DMS153 treated with DMSO at 0.1 percent for 48 hours (cell line): ENCODE data around the gene ZNF367.
"Not testable (repeated sequence)": the region's sequence is repeated elsewhere in the genome, so short reads cannot be mapped to it uniquely, and the experiment has no call there.

Experiments used
- DNase-seq: peaks from one replicate; lab custom pipeline; 2025; ENCODE audit not compliant: unreplicated experiment; lab: John Stamatoyannopoulos, UW

ZNF367 gene

DNA sequence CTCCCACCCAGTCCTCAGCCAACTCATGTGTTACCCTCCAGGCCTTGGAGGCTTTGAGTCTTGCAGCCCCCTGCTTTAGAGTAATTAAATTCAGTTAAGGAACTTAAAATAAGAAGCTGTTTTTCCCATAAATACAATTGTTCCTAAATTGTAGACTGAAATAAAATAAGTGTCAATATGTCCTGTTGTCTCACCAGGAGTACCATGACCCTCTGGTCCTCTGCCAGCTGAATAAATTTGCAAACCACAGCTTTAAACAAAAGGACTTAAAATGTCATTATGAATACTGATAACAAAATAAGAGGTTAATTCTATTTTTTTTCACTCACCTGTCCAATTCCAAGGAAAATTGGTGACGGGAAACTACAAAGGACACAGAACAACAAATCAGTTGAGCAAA, 50.2 kb downstream of the ZNF367 start:
- no peak for DNase-seq

DNA sequence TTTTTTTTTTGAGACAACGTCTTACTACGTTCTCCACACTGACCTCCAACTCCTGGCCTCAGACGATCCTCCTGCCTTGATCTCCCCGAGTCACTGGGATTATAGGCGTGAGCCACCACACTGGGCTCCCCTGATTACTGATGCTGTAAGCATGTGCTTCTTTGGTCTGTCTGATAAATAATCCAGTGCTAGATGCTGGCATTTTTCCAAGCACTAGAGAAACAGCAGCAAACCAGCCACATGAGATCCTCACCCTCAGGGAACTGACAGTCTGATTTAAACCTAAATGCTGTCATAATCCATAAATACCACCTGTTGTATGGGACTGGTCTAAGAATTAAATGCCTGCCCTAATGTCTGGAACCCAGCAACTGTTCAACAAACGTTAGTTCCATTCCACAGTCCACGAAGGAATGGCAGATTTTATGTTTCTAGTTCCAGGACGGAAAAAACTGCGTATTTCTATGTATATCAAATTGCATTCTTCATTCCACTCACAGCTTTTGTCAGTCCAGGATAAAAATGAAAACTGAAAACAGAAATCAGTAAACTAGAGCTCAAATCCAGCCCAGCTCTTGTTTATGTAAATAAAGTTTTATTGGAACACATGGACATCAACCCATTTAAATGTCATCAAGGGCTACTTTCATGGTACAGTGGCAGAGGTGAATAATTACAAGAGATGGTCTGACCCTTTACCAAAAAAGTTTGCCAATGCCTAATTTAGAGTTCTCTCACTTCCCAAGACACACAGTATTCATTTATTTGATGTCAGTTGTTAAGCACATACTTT, 54.8 kb downstream of the ZNF367 start:
- no peak for DNase-seq

DNA sequence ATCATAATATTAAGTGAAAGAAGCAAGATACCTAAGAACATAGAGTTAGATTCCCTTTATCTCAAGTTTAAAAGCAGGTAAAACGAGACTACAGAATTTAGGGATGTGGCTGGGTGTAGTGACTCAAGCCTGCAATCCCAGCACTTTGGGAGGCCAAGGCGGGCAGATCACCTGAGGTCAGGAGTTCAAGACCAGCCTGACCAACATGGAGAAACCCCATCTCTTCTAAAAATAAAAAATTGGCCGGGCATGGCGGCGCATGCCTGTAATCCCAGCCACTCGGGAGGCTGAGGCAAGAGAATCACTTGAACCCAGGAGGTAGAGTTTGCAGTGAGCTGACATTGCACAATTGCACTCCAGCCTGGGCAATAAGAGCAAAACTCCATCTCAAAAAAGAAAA, 56.1 kb downstream of the ZNF367 start:
- not testable (repeated sequence) for DNase-seq

DNA sequence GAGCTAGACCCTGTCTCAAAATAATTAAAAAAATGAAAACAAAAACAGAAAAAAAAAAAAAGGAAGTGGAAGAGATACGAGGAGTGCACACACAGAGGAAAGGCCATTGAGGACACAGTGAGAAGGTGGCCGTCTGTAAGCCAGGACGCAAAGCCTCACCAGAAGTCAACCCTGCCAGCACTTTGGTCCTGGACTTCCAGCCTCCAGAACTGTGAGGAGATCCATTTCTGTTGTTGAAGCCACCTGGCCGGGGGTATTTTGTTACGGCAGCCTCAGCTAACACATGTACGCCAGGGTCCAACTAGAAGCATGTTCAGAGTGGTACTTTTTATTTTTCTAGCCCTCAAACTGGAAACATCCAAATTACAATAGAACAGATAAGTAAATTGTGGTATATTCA, 56.5 kb downstream of the ZNF367 start:
- DNase-seq, result no peak

DNA sequence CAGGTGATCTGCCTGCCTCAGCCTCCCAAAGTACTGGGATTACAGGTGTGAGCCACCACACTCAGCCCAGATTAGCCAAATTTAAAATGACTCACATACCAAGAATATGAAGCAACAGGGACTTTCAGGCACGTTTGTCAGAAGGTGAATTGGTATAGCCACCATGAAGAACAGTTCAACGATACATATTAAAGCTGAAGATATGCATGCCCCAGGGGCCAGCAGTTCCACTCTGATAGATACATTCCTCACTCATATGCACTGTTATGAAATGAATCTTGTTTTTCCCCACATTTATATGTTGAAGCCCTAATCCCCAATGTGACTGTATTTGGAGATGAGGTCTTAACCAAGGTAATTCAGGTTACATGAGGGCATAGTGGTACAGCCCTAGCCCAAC, 57.2 kb downstream of the ZNF367 start:
- DNase-seq, result no peak

DNA sequence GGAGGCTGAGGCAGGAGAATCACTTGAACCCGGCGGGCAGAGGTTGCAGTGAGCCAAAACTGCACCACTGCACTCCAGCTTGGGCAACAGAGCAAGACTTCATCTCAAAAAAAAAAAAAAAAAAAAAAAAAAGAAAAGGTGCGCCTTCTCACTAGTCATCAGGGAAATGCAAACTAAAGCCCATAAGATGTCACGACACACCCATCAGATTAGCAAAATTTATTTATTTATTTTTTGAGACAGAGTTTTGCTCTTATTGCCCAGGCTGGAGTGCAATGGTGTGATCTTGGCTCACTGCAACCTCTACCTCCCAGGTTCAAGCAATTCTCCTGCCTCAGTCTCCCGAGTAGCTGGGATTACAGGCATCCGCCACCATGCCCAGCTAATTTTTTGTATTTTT, 57.6 kb downstream of the ZNF367 start:
- not testable (repeated sequence) for DNase-seq

DNA sequence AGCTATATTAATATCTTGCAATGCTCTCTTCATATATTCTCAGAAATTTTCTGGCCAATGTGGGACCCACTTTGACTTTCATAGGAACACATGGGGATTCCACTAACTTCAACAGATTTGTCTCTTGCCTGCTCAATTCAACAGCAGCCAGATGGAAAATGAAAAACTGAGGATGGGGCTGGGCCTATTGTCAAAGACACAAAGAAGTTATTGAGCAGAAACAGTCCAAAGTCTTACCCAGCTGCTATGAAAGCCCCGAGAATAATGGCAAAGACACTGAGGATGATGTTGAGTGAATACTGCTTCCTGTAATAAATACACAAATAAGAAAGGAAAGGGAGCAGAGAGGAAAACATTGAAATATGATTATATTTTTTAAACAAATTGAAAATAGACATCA, 67.3 kb downstream of the ZNF367 start:
- DNase-seq, result no peak

DNA sequence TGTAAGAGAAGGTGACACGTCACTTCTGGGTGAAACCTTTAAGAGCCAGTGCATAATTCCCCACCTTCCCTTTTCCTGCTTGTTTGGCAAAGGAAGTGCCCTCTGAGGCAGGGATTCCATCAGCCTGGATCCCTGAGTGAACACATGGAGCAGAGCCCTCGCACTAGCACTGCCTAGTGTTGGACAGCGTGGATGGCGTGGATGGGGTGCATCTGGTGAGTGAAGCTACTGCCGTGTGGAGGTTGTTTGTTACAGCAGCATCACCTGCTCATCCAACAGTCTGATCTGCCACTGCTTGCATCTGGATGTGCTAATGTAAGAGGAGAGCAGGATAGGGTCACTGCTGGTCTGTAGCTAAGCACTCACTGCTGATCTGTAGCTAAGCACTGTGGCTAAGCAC, 69.9 kb downstream of the ZNF367 start:
- no peak for DNase-seq

DNA sequence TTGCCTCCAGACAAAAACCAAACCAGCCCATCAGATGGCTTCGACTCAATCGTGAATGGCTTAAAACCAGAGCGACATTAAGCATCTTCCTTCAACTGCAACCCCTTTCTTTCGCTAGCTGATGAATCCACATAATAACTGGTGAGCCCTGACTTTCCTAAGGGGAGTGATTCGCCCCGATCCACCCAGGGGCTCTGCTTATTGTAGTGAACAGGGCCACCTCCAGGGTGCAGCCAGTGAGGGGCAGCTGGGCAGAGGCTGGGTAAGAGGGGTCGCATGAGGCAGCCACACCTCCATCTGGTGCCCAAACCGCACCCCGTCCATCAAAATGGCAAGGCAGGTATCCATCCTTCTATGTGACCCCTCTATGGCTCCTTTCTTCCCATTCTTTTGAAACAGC, 72.6 kb downstream of the ZNF367 start:
- DNase-seq, result no peak

DNA sequence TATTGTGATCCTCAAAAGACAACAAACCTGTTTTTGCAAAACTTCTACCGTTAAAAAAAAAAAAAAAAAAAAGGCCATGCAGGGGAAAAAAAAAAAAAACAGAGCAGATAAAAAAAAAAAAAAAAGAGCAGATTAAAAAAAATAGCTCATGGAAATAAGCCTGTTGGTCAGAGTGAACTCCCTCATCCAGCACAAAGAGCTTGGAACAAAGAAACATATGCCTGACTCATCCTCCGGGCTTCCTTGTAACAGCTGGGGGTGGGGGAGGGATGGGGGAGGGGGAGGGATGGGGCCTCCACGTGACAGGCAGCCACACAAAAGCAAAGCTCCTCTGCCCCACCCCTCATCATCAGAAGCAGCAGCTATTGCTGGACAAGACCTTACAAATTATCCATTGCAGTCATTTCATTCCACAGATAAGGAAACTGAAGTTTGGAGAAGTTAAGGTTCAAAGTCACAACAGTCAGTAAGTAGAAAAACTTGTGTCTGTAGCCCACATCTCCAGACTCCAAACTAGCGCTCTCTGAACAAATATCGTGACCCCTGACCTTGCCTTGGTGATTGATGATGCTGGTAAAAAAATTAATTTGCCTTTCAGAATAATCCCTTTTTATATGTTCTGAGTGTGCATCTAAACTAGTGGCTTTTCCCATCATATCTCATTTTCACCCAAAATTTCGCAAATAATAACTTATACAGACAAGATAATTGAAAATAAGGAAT, 73.6 kb downstream of the ZNF367 start:
- peak; percentile 19 for DNase-seq

DNA sequence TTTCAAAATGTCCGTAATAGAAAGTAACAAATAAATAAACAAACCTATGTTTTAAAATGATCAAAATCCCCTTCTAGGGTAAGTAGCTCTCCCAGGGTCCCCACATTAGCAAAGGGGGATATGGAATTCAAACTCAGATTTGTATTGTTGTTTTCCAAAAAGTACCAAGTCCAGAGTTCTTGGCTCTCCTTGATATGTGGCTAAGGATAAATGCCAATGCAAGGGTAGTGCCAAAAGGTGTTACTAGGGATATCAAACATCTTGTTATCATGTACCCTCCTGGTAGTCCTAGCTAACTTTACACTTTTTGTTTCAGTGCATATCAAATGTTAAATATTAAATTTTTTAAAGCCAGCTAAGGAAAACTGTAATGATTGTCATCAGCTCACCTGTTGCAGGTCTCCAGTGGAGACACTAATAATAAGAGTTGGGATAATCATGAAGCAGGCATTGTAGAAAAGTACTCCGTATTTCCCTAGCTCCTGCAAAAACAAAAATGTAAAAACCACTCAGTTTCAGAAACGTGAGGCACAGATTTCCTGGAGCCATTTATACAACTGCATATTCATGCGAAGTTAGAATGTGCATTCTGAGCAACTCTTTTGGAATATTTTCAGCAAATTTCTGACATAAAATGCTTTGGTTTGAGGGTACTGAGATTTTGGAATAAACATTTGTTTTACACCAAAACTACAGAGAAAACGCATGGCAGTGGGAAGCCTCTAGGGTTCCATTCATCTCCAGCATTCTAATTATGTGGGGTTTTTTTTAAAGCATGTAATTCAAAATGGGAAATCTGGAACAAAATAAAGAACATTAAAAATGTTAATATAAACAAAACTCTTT, 74.4 kb downstream of the ZNF367 start:
- DNase-seq, result no peak

DNA sequence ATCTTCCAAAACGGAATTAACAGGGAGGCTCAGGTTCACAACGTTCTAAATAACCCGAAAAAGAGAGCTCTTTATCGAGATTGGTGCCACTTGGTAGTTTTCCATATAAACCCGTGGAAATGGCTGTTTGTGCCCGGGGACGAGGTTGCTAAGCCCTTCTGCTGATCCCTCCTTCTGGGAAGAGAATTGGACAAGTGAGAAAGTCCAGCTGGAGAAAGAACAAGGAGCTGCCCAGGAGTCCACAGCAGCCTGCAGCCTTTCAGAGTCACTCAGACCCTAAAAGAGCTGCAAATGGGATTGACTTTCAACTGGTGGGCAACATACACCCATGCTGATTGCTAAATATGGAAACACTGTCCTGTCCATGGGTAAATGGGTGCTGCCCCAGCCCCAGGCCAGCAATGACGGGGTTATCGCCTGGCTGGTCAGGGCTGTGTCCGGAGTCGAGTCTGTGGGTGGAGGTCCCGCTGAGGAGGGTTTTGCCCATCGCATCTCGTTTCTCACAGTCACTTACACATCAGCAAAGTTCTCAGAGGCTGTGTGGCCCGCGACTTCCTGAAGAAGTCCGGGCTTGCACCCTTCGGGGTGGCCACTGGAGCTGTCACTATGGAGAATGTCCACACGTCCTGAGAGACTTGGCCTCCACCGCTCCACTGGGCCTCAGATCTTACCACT, 75.5 kb downstream of the ZNF367 start:
- DNase-seq, result no peak

DNA sequence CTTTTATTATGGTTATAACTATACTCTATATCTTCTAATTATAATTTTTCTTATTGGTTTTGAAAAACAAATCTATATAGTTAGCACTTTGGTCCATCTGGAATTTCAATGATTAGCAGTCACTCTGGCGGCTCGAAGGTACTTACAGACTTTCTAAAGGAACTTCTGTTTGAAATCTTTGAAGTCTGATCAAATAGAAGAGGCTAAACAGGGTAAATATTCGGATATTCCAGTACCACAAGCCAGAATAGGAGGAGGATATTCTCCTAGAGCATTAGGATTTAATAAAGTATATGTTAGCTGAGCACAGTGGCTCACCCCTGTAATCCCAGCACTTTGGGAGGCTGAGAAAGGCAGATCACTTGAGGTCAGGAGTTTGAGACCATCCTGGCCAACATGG, 77.5 kb downstream of the ZNF367 start:
- DNase-seq, result no peak

DNA sequence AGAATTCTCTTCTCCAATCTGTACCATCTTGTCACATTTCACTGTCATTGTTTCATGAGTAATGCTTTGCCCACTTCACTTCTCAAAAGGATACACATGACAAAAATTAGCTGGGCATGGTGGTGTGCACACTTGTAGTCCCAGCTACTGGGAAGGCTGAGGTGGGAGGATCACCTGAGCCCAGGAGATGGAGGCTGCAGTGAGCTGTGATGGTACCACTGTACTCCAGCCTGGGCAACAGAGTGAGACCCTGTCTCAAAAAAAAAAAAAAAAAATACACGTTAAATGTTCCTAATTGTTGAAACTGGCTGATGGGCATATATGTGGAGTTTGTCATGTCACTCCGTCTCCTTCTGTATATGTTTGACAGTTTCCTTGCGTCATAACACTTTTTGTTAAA, 79.9 kb downstream of the ZNF367 start:
- DNase-seq, result no peak
